HEK293 (cell line): Measurements from ENCODE around the gene POLR1E.

Experiments
- CTCF ChIA-PET: fragments of 350-600 bp; formaldehyde crosslinking; extraction: SDS; loops from one replicate; lab custom pipeline; 2021; ENCODE audit warnings: antibody characterized with exemption; lab: Yijun Ruan, JAX
- POLR2A ChIA-PET: fragments of 300-600 bp; formaldehyde crosslinking; extraction: SDS; loops from one replicate; lab custom pipeline; 2020; ENCODE audit warnings: antibody characterized with exemption, inconsistent platforms; lab: Yijun Ruan, JAX
- H3K27ac ChIP-seq: fragments of 200-500 bp; sonication (Bioruptor generic); 2 replicates; pipeline ENCODE4 v1.5.1; 2014; ENCODE audit warnings: low read depth, low read length, control low read depth, inconsistent platforms; ENCODE audit errors: extremely low read depth
- H3K36me3 ChIP-seq, 2 experiments: fragments of 200-500 bp in 1 of 2; sonication (Bioruptor generic) in 1 of 2; 1 replicate in 1 of 2; 2 replicates in 1 of 2; pipeline ENCODE4 v1.5.1; 2014 to 2017; ENCODE audit warnings: inconsistent platforms in 2 of 2, low read length in 2 of 2; ENCODE audit not compliant: control insufficient read depth in 2 of 2, insufficient read depth in 1 of 2
- H3K4me1 ChIP-seq: fragments of 200-500 bp; sonication (Bioruptor generic); 2 replicates; pipeline ENCODE4 v1.5.1; 2014; ENCODE audit warnings: mild to moderate bottlenecking, low read length, inconsistent platforms; ENCODE audit not compliant: control insufficient read depth, insufficient read depth
- H3K4me3 ChIP-seq: 2 replicates; pipeline ENCODE4 v1.5.1; 2011; ENCODE audit warnings: low read depth, mild to moderate bottlenecking, control low read depth, low read length, moderate library complexity
- H3K9me3 ChIP-seq: fragments of 200-500 bp; sonication (Bioruptor generic); 2 replicates; pipeline ENCODE4 v1.5.1; 2014; ENCODE audit warnings: low read depth, low read length, inconsistent platforms; ENCODE audit not compliant: control insufficient read depth, insufficient read depth
- GLIS2 ChIP-seq: fragments of 450-650 bp; formaldehyde crosslinking; IDR thresholded peaks from 2 replicates; pipeline ENCODE4 v1.5.1; 2016; ENCODE audit warnings: missing biosample characterization, missing genetic modification characterization
- KLF16 ChIP-seq: fragments of 450-650 bp; formaldehyde crosslinking; IDR thresholded peaks from 2 replicates; pipeline ENCODE4 v1.5.1; 2017; ENCODE audit warnings: missing biosample characterization, missing genetic modification characterization
- MYNN ChIP-seq: fragments of 450-650 bp; formaldehyde crosslinking; IDR thresholded peaks from 2 replicates; pipeline ENCODE4 v1.5.1; 2016; ENCODE audit warnings: missing biosample characterization, missing genetic modification characterization, borderline replicate concordance
- TSHZ1 ChIP-seq: fragments of 450-650 bp; formaldehyde crosslinking; IDR thresholded peaks from 2 replicates; pipeline ENCODE4 v1.5.1; 2016; ENCODE audit warnings: missing biosample characterization, missing genetic modification characterization, borderline replicate concordance
- ZNF132 ChIP-seq: fragments of 450-650 bp; formaldehyde crosslinking; IDR thresholded peaks from 2 replicates; pipeline ENCODE4 v1.5.1; 2017; ENCODE audit warnings: missing biosample characterization, missing genetic modification characterization, borderline replicate concordance
- ZNF138 ChIP-seq: fragments of 450-650 bp; formaldehyde crosslinking; IDR thresholded peaks from 2 replicates; pipeline ENCODE4 v1.5.1; 2016; ENCODE audit warnings: missing biosample characterization, missing genetic modification characterization, borderline replicate concordance
- ZNF18 ChIP-seq: fragments of 450-650 bp; formaldehyde crosslinking; IDR thresholded peaks from 2 replicates; pipeline ENCODE4 v1.5.1; 2016; ENCODE audit warnings: missing biosample characterization, missing genetic modification characterization
- ZNF184 ChIP-seq: fragments of 450-650 bp; IDR thresholded peaks from 2 replicates; pipeline ENCODE4 v1.5.1; 2018; ENCODE audit warnings: missing biosample characterization, mild to moderate bottlenecking, missing genetic modification characterization
- ZNF202 ChIP-seq: fragments of 450-650 bp; formaldehyde crosslinking; IDR thresholded peaks from 2 replicates; pipeline ENCODE4 v1.5.1; 2016; ENCODE audit warnings: missing biosample characterization, missing genetic modification characterization, borderline replicate concordance
- ZNF335 ChIP-seq: fragments of 450-650 bp; formaldehyde crosslinking; conservative IDR thresholded peaks from 2 replicates; pipeline ENCODE4 v1.5.1; 2016; ENCODE audit warnings: missing biosample characterization, missing genetic modification characterization
- ZNF398 ChIP-seq: fragments of 450-650 bp; formaldehyde crosslinking; IDR thresholded peaks from 2 replicates; pipeline ENCODE4 v1.5.1; 2017; ENCODE audit warnings: missing biosample characterization, missing genetic modification characterization
- ZNF521 ChIP-seq: fragments of 450-650 bp; formaldehyde crosslinking; IDR thresholded peaks from 2 replicates; pipeline ENCODE4 v1.5.1; 2017; ENCODE audit warnings: missing biosample characterization, mild to moderate bottlenecking, missing genetic modification characterization
- ZNF549 ChIP-seq: fragments of 450-650 bp; IDR thresholded peaks from 2 replicates; pipeline ENCODE4 v1.5.1; 2018; ENCODE audit warnings: missing biosample characterization, missing genetic modification characterization, mild to moderate bottlenecking, inconsistent platforms, moderate library complexity
- ZNF560 ChIP-seq: fragments of 450-650 bp; formaldehyde crosslinking; IDR thresholded peaks from 2 replicates; pipeline ENCODE4 v1.5.1; 2017; ENCODE audit warnings: missing biosample characterization, missing genetic modification characterization, borderline replicate concordance
- ZNF561 ChIP-seq: fragments of 450-650 bp; IDR thresholded peaks from 2 replicates; pipeline ENCODE4 v1.5.1; 2018; ENCODE audit warnings: missing biosample characterization, missing genetic modification characterization, borderline replicate concordance
- ZSCAN5A ChIP-seq: fragments of 450-650 bp; formaldehyde crosslinking; IDR thresholded peaks from 2 replicates; pipeline ENCODE4 v1.5.1; 2016; ENCODE audit warnings: missing biosample characterization, missing genetic modification characterization

POLR1E gene

GRCh38 chr9:37541465-37541864 lies 55.7 kb downstream of the POLR1E start:
- H3K36me3 ChIP-seq: peaks cover 0 to 47% of the 10 kb centered on the region in 2 experiments; a peak in 2 of 3 replicates
- ChIA-PET CTCF (no interaction called here), POLR2A (no interaction called here)
- H3K9me3 ChIP-seq: no peaks in the 10 kb centered on the region
- H3K4me1 ChIP-seq: no peaks in the 10 kb centered on the region
- H3K27ac ChIP-seq: no peak overlapping the region
- H3K4me3 ChIP-seq: no peak overlapping the region
- TF ChIP-seq ZNF398 (tag by site-specific recombination): no peak
- no peak for TF ChIP-seq ZSCAN5A (tag by site-specific recombination)
- TF ChIP-seq ZNF138: no peak

- ChIA-PET CTCF (no interaction called here), POLR2A (no interaction called here)
- TF ChIP-seq ZNF202 (no peak), ZNF560 (tag by site-specific recombination) (no peak), GLIS2 (no peak), ZNF18 (tag by site-specific recombination) (no peak), ZNF549 (tag by site-specific recombination) (no peak), TSHZ1 (tag by site-specific recombination) (no peak), ZNF184 (tag by site-specific recombination) (no peak), ZNF335 (tag by site-specific recombination) (no peak), ZNF132 (tag by site-specific recombination) (no peak)
- no peaks in the 10 kb centered on the region for H3K4me1 ChIP-seq
- no peak overlapping the region for H3K27ac ChIP-seq
- H3K9me3 ChIP-seq: no peaks in the 10 kb centered on the region
- H3K4me3 ChIP-seq: no peak overlapping the region
- H3K36me3 ChIP-seq: peaks cover 0 to 37% of the 10 kb centered on the region in 2 experiments; a peak in 2 of 3 replicates
Observed at GRCh38 chr9:37542488-37542887, 56.7 kb downstream of the POLR1E start.

- Histone ChIP-seq H3K36me3 (peaks cover 0 to 33% of the 10 kb centered on the region in 2 experiments; a peak in 2 of 3 replicates), H3K4me3 (no peak overlapping the region), H3K9me3 (no peaks in the 10 kb centered on the region), H3K27ac (no peak overlapping the region), H3K4me1 (no peaks in the 10 kb centered on the region)
- CTCF ChIA-PET: no interaction called here
- POLR2A ChIA-PET: no interaction called here
- TF ChIP-seq ZNF521 (tag by site-specific recombination) (no peak), ZNF561 (no peak), MYNN (tag by site-specific recombination) (no peak), KLF16 (no peak), ZNF138 (no peak)
Observed at GRCh38 chr9:37542895-37543294, 57.1 kb downstream of the POLR1E start.
